Measurements from ENCODE around the gene PTRH1.

PTRH1 gene

GRCh38 chr9:127697575-127697974, 17.9 kb downstream of the PTRH1 start:
- no peak for DNase-seq (ENCODE audit: low read depth in 2 of 2)

- no peak for DNase-seq (ENCODE audit: low read depth in 2 of 2)
These were observed 20.4 kb downstream of the PTRH1 start for GRCh38 chr9:127694890-127695720.

- DNase-seq (ENCODE audit: low read depth in 2 of 2) = no peak
These were observed 21.8 kb downstream of the PTRH1 start for GRCh38 chr9:127693697-127694096.

GRCh38 chr9:127693143-127693542, 22.3 kb downstream of the PTRH1 start:
- no peak for DNase-seq (ENCODE audit: low read depth in 2 of 2)

GRCh38 chr9:127692071-127692470, 23.4 kb downstream of the PTRH1 start:
- no peak for DNase-seq (ENCODE audit: low read depth in 2 of 2)

- DNase-seq (ENCODE audit: low read depth in 2 of 2) = no peak
These were observed 24.7 kb downstream of the PTRH1 start for GRCh38 chr9:127690735-127691134.

GRCh38 chr9:127689329-127690000, 26.0 kb downstream of the PTRH1 start:
- DNase-seq (ENCODE audit: low read depth in 2 of 2) = no peak

- no peak for DNase-seq (ENCODE audit: low read depth in 2 of 2)
These were observed 28.7 kb downstream of the PTRH1 start for GRCh38 chr9:127686461-127687393.

- no peak for DNase-seq (ENCODE audit: low read depth in 2 of 2)
These were observed 30.9 kb downstream of the PTRH1 start for GRCh38 chr9:127684576-127684975.

- DNase-seq (ENCODE audit: low read depth in 2 of 2) = no peak
These were observed 31.7 kb downstream of the PTRH1 start for GRCh38 chr9:127683723-127684122.

- DNase-seq (ENCODE audit: low read depth in 2 of 2) = no peak
These were observed 32.9 kb downstream of the PTRH1 start for GRCh38 chr9:127682351-127683136.

- DNase-seq (ENCODE audit: low read depth in 2 of 2) = no peak
These were observed 34.6 kb downstream of the PTRH1 start for GRCh38 chr9:127680846-127681245.

GRCh38 chr9:127680226-127680625, 35.2 kb downstream of the PTRH1 start:
- no peak for DNase-seq (ENCODE audit: low read depth in 2 of 2)

GRCh38 chr9:127679506-127679905, 36.0 kb downstream of the PTRH1 start:
- no peak for DNase-seq (ENCODE audit: low read depth in 2 of 2)

GRCh38 chr9:127676638-127677037, 38.8 kb downstream of the PTRH1 start:
- no peak for DNase-seq (ENCODE audit: low read depth in 2 of 2)

GRCh38 chr9:127673234-127673633, 42.2 kb downstream of the PTRH1 start:
- no peak for DNase-seq (ENCODE audit: low read depth in 2 of 2)

- DNase-seq (ENCODE audit: low read depth in 2 of 2) = no peak
These were observed 47.6 kb downstream of the PTRH1 start for GRCh38 chr9:127667906-127668305.

- no peak for DNase-seq (ENCODE audit: low read depth in 2 of 2)
These were observed 48.2 kb downstream of the PTRH1 start for GRCh38 chr9:127667127-127667844.

GRCh38 chr9:127664678-127665507, 50.6 kb downstream of the PTRH1 start:
- DNase-seq (ENCODE audit: low read depth in 2 of 2) = no peak

GRCh38 chr9:127664324-127664677, 51.2 kb downstream of the PTRH1 start:
- DNase-seq (ENCODE audit: low read depth in 2 of 2) = no peak
